GM18502 (cell line): ENCODE results near the gene BAG1.
A peak's percentile ranks its signal among the peaks of the same experiment; 100 is the strongest.

Source experiments
- ATAC-seq: cut with Tn5 transposase; IDR thresholded peaks from one replicate; pipeline ENCODE4 v1.9.1; 2021; ENCODE audit warnings: mild to moderate bottlenecking; ENCODE audit not compliant: unreplicated experiment, poor library complexity

The BAG1 gene

DNA sequence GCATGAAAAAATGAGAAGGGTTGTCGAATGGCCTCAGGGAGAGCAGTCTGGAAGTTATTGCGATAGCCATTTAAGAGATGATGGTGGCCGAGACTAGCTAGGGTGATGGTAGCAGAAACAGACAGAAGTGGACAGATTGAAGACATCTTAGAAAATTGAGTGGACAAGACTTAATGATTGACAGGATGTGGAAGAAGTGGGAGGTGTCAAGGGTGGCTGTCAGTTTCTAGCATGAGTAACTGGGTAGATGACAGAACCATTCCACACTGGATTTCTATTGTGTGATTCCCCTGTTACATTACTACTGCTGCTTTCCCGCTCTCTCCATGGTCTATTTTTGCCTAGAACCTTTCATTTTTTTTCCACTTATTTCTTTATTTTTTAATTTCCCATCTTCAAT, 13.0 kb upstream of the BAG1 start:
- ATAC-seq = no peak

- no peak for ATAC-seq
Measured at GRCh38 chr9:33273972-33274328, 9.4 kb upstream of the BAG1 start.

- no peak for ATAC-seq
Measured at GRCh38 chr9:33273266-33273971, 8.9 kb upstream of the BAG1 start.

DNA sequence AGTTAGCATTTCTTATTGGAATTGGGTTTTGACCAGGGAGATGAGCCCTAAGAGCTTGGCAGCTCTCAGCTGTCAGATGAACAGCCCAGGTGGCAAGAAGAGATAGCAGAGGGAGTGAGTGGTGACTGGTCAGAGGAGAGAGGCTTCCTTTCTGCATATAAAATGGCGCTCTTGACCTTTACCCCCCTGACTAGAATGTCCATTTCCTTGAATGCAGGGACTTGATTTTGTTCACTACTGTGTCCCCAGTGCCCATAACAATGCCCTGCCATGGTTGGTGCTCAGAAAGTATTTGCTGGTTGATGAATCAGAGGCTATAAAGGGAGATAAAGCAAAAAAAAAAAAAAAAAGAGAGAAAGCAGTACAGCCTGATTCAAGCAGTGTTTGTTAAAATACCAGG, 7.6 kb upstream of the BAG1 start:
- no peak for ATAC-seq

DNA sequence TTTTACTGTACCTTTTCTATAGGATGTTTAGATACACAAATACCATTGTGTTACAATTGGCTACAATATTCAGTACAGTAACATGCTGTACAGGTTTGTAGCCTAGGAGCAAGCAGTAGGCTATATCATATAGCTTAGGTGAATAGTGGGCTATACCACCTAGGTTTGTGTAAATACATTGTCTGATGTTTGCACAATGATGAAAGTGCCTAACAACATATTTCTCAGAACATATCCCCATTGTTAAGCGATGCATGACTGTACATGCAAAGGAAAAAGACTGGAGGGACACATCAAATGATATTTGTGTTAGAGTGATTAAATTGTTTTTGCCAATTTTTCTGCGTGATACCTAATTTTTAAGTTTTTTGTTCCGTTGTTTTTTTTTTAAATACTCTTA, 5.6 kb upstream of the BAG1 start:
- ATAC-seq = no peak

- ATAC-seq = no peak
Measured at GRCh38 chr9:33267151-33267767, 2.8 kb upstream of the BAG1 start.

GRCh38 chr9:33265211-33265865, 830 bp upstream of the BAG1 start:
- no peak for ATAC-seq

GRCh38 chr9:33264003-33264472, 470 bp downstream of the BAG1 start:
- peak; percentile 33 for ATAC-seq

GRCh38 chr9:33263131-33264002, 1.1 kb downstream of the BAG1 start:
- peak; percentile 5 for ATAC-seq

DNA sequence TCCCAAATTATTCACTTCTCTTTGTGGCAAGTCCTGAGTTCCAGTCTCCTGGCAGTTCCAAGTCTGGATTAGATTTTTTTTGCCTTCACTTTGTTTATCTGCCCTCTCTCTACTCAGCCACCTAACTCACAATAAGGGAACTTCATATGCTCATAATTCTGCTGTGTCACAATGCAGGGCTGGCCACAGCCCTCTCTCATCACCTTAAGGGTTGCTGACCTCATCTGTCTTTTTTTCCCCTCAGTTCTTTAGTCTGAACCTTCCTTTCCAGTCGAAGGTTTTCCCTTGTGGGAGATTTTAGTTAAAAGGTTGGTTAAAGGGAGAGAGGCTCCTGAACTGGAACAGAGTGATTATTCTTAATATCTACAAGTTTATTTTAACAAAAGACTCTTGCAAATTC, 4.1 kb downstream of the BAG1 start:
- no peak for ATAC-seq

- no peak for ATAC-seq
Measured at GRCh38 chr9:33257276-33257675, 7.2 kb downstream of the BAG1 start.

DNA sequence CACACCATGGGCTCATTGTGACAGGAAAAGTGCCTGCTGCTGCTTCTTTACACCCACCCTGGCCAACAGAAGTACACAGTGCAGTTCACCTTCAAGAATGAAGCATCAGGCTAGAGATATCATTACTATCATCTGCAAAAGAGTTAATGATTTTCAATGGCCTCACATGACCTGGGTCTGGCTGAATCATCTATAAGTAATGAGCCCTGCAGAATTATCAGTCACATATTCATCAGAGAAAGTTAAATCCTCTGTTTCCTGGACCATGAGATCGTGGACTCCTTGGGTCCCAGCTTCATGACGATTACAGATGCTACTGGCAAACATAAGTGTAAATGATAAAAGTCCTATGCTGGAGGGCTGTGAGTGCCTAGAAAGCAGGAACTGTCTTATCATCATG, 8.3 kb downstream of the BAG1 start:
- no peak for ATAC-seq

DNA sequence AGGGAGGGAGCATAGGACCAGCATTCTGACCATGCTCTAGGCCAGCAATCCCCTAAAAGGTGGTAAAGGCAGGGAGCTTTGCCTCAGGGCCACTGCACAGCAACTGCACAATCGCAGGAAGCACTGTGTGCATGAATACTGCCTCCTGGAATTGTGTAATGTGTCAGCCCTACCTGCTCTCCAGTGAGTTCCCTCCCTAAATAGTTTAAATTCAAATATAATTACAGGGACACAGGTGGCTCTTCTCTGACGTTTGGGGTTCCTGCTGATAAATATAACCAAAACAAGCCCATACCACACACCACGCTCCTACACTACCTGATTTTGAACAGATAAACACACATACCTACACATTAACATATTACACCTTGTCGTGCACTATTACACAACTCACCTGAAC, 9.0 kb downstream of the BAG1 start:
- ATAC-seq = no peak

DNA sequence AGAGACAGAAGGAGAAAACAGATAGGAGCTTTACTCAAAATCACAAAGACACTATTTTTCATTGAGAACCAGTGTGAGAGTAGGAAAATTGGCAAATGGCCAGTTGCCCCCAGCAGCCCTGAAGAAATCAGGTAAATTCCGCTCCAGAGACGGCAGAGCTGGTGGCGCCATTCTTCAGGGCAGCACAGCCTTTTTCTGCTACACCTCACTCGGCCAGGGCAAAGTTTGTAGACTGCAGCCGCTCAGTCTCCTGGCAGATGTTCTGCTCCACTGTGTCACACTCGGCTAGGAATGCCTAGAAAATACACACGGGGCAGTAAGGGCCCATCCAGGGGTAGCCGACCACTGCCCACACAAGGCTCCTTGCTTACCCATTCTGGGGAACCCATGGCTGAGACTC, 9.5 kb downstream of the BAG1 start:
- no peak for ATAC-seq

- ATAC-seq = no peak
Measured at GRCh38 chr9:33254211-33254610, 10.3 kb downstream of the BAG1 start.

DNA sequence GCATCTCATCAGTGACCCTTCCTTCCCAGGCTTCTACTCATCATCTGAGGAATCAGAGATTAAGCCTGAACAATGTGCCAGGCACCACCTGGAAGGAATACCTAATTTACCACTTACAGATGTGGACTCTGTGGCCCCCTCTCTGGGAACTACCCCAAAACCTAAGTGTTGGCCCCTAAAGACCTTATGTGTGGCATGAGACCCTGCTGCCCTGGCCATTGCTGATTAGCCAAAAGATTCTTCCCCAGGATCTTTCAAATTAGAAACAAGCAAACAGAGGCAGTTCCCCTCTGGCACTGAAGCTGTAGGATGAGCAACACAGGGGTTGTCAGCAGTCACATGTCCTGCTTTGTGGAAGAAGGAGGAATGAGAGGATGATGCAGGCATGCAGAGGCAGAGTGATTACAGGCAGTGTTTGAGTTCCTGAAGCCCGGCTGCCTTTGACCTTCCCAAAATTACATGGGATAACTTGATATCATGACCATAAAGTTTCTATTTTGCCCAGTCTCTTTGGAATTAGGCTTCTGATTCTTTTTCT, 14.0 kb downstream of the BAG1 start:
- ATAC-seq = no peak

DNA sequence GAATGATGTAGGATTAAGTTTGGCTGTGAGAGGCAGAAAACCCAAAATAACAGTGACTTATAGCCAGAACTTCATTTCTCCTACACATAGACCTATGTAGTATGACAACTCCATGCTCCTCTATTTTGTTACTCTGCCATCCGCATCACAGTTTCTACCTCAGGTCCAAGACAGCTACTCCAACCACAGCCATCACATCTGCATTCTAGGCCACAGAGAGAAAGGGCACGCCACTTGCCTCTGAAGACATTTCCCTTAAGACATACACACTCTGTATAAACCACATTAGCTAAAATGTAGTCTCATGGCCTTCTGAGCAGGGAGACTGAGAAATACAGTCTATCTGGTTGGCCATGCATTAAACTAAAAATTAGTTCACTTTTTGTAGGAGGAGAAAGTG, 14.5 kb downstream of the BAG1 start:
- ATAC-seq = no peak

DNA sequence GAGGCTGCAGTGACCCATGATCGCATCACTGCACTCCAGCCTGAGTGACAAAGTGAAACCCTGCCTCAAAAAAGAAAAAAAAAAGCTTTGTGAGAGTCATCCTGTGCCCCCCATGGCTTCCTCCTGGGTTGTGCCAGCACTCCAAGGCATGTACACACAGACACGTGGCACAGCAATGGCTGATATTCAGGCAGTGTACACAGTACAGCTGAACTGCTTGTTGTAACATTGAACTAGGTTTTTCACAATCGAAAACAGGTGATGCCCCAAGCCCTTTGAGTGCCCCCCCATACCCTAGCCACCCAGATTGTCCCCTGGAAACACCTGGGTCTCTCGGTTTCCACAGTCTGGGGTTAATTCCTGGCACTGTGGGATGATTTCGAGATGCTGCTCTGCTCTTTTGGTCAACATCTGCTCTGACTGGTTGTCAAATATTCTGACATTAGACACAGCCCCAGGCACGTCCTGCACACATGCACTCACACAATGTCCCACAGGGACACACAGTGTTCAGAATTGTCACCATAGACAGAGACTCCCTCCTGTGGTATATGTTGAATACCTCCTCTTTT, 15.3 kb downstream of the BAG1 start:
- ATAC-seq = peak; percentile 56

- ATAC-seq = no peak
Measured at GRCh38 chr9:33248606-33249005, 15.9 kb downstream of the BAG1 start.

DNA sequence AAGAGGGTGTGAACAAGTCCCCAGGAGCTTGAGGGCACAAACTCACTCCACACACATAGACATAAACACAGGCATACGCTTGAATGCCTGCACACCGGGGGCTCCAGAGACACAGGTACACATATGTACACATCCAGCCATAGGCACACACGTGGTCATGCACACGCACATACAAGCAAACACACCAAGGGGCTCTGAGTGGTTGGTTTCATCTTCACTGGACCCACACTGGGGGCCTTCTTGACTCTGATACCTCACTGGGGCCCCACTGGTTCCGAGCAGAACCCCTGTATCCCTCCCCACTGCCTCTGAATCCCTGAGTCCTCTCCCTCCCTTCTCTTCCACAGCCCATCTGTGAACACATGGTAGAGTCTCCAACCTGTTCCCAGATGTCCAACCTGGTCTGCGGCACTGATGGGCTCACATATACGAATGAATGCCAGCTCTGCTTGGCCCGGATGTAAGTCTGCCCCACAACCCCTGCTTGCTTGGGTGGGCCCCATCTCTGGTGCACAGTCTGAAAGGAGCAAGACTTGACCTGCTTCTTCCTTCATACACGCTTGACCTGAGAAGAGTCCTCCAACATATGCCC, 18.1 kb downstream of the BAG1 start:
- no peak for ATAC-seq
